HEK293 (cell line): Measurements from ENCODE around the gene ANHX.

ENCODE experiments used
- CTCF ChIA-PET: fragments of 350-600 bp; formaldehyde crosslinking; extraction: SDS; loops from one replicate; lab custom pipeline; 2021; ENCODE audit warnings: antibody characterized with exemption; lab: Yijun Ruan, JAX
- POLR2A ChIA-PET: fragments of 300-600 bp; formaldehyde crosslinking; extraction: SDS; loops from one replicate; lab custom pipeline; 2020; ENCODE audit warnings: antibody characterized with exemption, inconsistent platforms; lab: Yijun Ruan, JAX
- H3K27ac ChIP-seq: fragments of 200-500 bp; sonication (Bioruptor generic); 2 replicates; pipeline ENCODE4 v1.5.1; 2014; ENCODE audit warnings: low read depth, low read length, control low read depth, inconsistent platforms; ENCODE audit errors: extremely low read depth
- H3K36me3 ChIP-seq, 2 experiments: fragments of 200-500 bp in 1 of 2; sonication (Bioruptor generic) in 1 of 2; 1 replicate in 1 of 2; 2 replicates in 1 of 2; pipeline ENCODE4 v1.5.1; 2014 to 2017; ENCODE audit warnings: inconsistent platforms in 2 of 2, low read length in 2 of 2; ENCODE audit not compliant: control insufficient read depth in 2 of 2, insufficient read depth in 1 of 2
- H3K4me1 ChIP-seq: fragments of 200-500 bp; sonication (Bioruptor generic); 2 replicates; pipeline ENCODE4 v1.5.1; 2014; ENCODE audit warnings: mild to moderate bottlenecking, low read length, inconsistent platforms; ENCODE audit not compliant: control insufficient read depth, insufficient read depth
- H3K4me3 ChIP-seq: 2 replicates; pipeline ENCODE4 v1.5.1; 2011; ENCODE audit warnings: low read depth, mild to moderate bottlenecking, control low read depth, low read length, moderate library complexity
- H3K9me3 ChIP-seq: fragments of 200-500 bp; sonication (Bioruptor generic); 2 replicates; pipeline ENCODE4 v1.5.1; 2014; ENCODE audit warnings: low read depth, low read length, inconsistent platforms; ENCODE audit not compliant: control insufficient read depth, insufficient read depth
- BCL11A ChIP-seq: fragments of 450-650 bp; formaldehyde crosslinking; IDR thresholded peaks from 2 replicates; pipeline ENCODE4 v1.5.1; 2016; ENCODE audit warnings: low read depth, missing biosample characterization, missing genetic modification characterization
- CTCF ChIP-seq: fragments of 450-650 bp; formaldehyde crosslinking; IDR thresholded peaks from 2 replicates; pipeline ENCODE4 v1.5.1; 2016; ENCODE audit warnings: missing biosample characterization, missing genetic modification characterization
- ELK4 ChIP-seq: IDR thresholded peaks from 2 replicates; pipeline ENCODE4 v1.6.1; 2011; ENCODE audit warnings: mild to moderate bottlenecking, low read depth, low read length, borderline replicate concordance
- HIC1 ChIP-seq: fragments of 450-650 bp; formaldehyde crosslinking; IDR thresholded peaks from 2 replicates; pipeline ENCODE4 v1.5.1; 2016; ENCODE audit warnings: missing biosample characterization, missing genetic modification characterization
- INSM2 ChIP-seq: fragments of 450-650 bp; formaldehyde crosslinking; IDR thresholded peaks from 2 replicates; pipeline ENCODE4 v1.5.1; 2016; ENCODE audit warnings: missing biosample characterization, missing genetic modification characterization
- KLF8 ChIP-seq: fragments of 450-650 bp; formaldehyde crosslinking; IDR thresholded peaks from 2 replicates; pipeline ENCODE4 v1.5.1; 2016; ENCODE audit warnings: missing biosample characterization, missing genetic modification characterization
- PRDM1 ChIP-seq: fragments of 450-650 bp; formaldehyde crosslinking; IDR thresholded peaks from 2 replicates; pipeline ENCODE4; 2016; ENCODE audit warnings: missing biosample characterization, missing genetic modification characterization
- REPIN1 ChIP-seq: fragments of 450-650 bp; formaldehyde crosslinking; IDR thresholded peaks from 2 replicates; pipeline ENCODE4 v1.5.1; 2017; ENCODE audit warnings: missing biosample characterization, missing genetic modification characterization, low read depth
- SP2 ChIP-seq: fragments of 450-650 bp; formaldehyde crosslinking; IDR thresholded peaks from 2 replicates; pipeline ENCODE4 v1.5.1; 2016; ENCODE audit warnings: missing biosample characterization, missing genetic modification characterization
- SP3 ChIP-seq: fragments of 450-650 bp; formaldehyde crosslinking; IDR thresholded peaks from 2 replicates; pipeline ENCODE4 v1.5.1; 2016; ENCODE audit warnings: missing biosample characterization, missing genetic modification characterization
- YY2 ChIP-seq: fragments of 450-650 bp; formaldehyde crosslinking; IDR thresholded peaks from 2 replicates; pipeline ENCODE4 v1.5.1; 2016; ENCODE audit warnings: missing biosample characterization, missing genetic modification characterization
- ZBTB26 ChIP-seq: fragments of 450-650 bp; formaldehyde crosslinking; optimal IDR thresholded peaks from 2 replicates; pipeline ENCODE3; 2016; ENCODE audit warnings: missing biosample characterization, mild to moderate bottlenecking, missing genetic modification characterization
- ZBTB48 ChIP-seq: fragments of 450-650 bp; formaldehyde crosslinking; IDR thresholded peaks from 2 replicates; pipeline ENCODE4 v1.5.1; 2016; ENCODE audit warnings: missing biosample characterization, missing genetic modification characterization
- ZEB2 ChIP-seq: fragments of 450-650 bp; formaldehyde crosslinking; IDR thresholded peaks from 2 replicates; pipeline ENCODE4 v1.5.1; 2016; ENCODE audit warnings: missing biosample characterization, missing genetic modification characterization
- ZFP37 ChIP-seq: fragments of 450-650 bp; formaldehyde crosslinking; IDR thresholded peaks from 2 replicates; pipeline ENCODE4 v1.5.1; 2016; ENCODE audit warnings: missing biosample characterization, missing genetic modification characterization
- ZFP41 ChIP-seq: fragments of 450-650 bp; formaldehyde crosslinking; IDR thresholded peaks from 2 replicates; pipeline ENCODE4 v1.5.1; 2016; ENCODE audit warnings: missing biosample characterization, missing genetic modification characterization, borderline replicate concordance
- ZNF280D ChIP-seq: fragments of 450-650 bp; formaldehyde crosslinking; IDR thresholded peaks from 2 replicates; pipeline ENCODE4 v1.5.1; 2016; ENCODE audit warnings: missing biosample characterization, missing genetic modification characterization
- ZNF335 ChIP-seq: fragments of 450-650 bp; formaldehyde crosslinking; conservative IDR thresholded peaks from 2 replicates; pipeline ENCODE4 v1.5.1; 2016; ENCODE audit warnings: missing biosample characterization, missing genetic modification characterization
- ZNF501 ChIP-seq: fragments of 450-650 bp; formaldehyde crosslinking; IDR thresholded peaks from 2 replicates; pipeline ENCODE4 v1.5.1; 2016; ENCODE audit warnings: missing biosample characterization, missing genetic modification characterization
- ZNF558 ChIP-seq: fragments of 450-650 bp; formaldehyde crosslinking; IDR thresholded peaks from 2 replicates; pipeline ENCODE4 v1.5.1; 2016; ENCODE audit warnings: missing biosample characterization, missing genetic modification characterization
- ZNF623 ChIP-seq: fragments of 450-650 bp; formaldehyde crosslinking; IDR thresholded peaks from 2 replicates; pipeline ENCODE4 v1.5.1; 2016; ENCODE audit warnings: missing biosample characterization, missing genetic modification characterization
- ZNF660 ChIP-seq: fragments of 450-650 bp; IDR thresholded peaks from 2 replicates; pipeline ENCODE4 v1.5.1; 2018; ENCODE audit warnings: missing biosample characterization, mild to moderate bottlenecking, missing genetic modification characterization
- ZNF777 ChIP-seq: fragments of 450-650 bp; formaldehyde crosslinking; IDR thresholded peaks from 2 replicates; pipeline ENCODE4 v1.5.1; 2017; ENCODE audit warnings: missing biosample characterization, missing genetic modification characterization, borderline replicate concordance
- ZSCAN18 ChIP-seq: fragments of 450-650 bp; formaldehyde crosslinking; IDR thresholded peaks from 2 replicates; pipeline ENCODE4 v1.5.1; 2016; ENCODE audit warnings: missing biosample characterization, missing genetic modification characterization

Gene ANHX

GRCh38 chr12:133181238-133181959, 54.3 kb downstream of the ANHX start, which contains the start of gene ZNF268:
Gene ZNF268 (plus strand): TSS chr12:133181495. CDS start chr12:133181998, 503 bp downstream.
- H3K9me3 ChIP-seq = peaks cover 4% of the 10 kb centered on the region; the same call in 1 of the 2 replicates
- H3K4me1 ChIP-seq = no peaks in the 10 kb centered on the region
- ChIA-PET CTCF (interaction anchor here (0.5 to 1.7 kb wide), 9 partner anchors 9 to 474 kb away, joined by 3 to 8 read pairs (median 3); no protein-coding TSS in a partner anchor), POLR2A (interaction anchor here (0.7 to 1.7 kb wide), 4 partner anchors 51 to 195 kb away, joined by 3 to 12 read pairs (median 5); partner anchors contain the start of genes ZNF10, ZNF26 and ZNF891)
- peaks cover 27 to 41% of the 10 kb centered on the region in 2 experiments for H3K36me3 ChIP-seq
- H3K4me3 ChIP-seq = peak within 1 kb of the TSS; percentile 96
- peak within 1 kb of the TSS; percentile 28; the same call in 1 of the 2 replicates for H3K27ac ChIP-seq
- no peak for TF ChIP-seq ZNF777 (tag by site-specific recombination)
- peak; percentile 83 for TF ChIP-seq SP3 (tag by site-specific recombination)
- TF ChIP-seq KLF8 = peak; percentile 82
- TF ChIP-seq ELK4 = no peak
- peak; percentile 60; the same call in 1 of the 2 replicates for TF ChIP-seq ZNF501 (tag by site-specific recombination)
- peak; percentile 75; the same call in 1 of the 2 replicates for TF ChIP-seq ZNF558 (tag by site-specific recombination)
- peak; percentile 88 for TF ChIP-seq ZNF280D (tag by site-specific recombination)
- TF ChIP-seq PRDM1 (tag by site-specific recombination) = no peak
- no peak for TF ChIP-seq REPIN1 (tag by site-specific recombination)
- no peak for TF ChIP-seq ZFP37 (tag by site-specific recombination)
- peak; percentile 99 for TF ChIP-seq YY2
- TF ChIP-seq ZSCAN18 (tag by site-specific recombination) = 0 out of 2 replicates have a peak, but pooled peaks have one; percentile 57
- TF ChIP-seq ZNF623 (tag by site-specific recombination) = no peak
- peak; percentile 54; the same call in 1 of the 2 replicates for TF ChIP-seq BCL11A (tag by site-specific recombination)
- peak; percentile 58 for TF ChIP-seq SP2
- TF ChIP-seq CTCF (tag by site-specific recombination) = peak; percentile 84
- TF ChIP-seq ZEB2 (tag by site-specific recombination) = peak; percentile 68
- no peak for TF ChIP-seq ZFP41 (tag by site-specific recombination)
- TF ChIP-seq ZBTB48 (tag by site-specific recombination) = 0 out of 2 replicates have a peak, but pooled peaks have one; percentile 9
- peak; percentile 86; the same call in 1 of the 2 replicates for TF ChIP-seq ZNF660 (tag by site-specific recombination)
- 0 out of 2 replicates have a peak, but pooled peaks have one; percentile 19 for TF ChIP-seq INSM2 (tag by site-specific recombination)
- TF ChIP-seq HIC1 (tag by site-specific recombination) = no peak
- peak; percentile 86 for TF ChIP-seq ZNF335 (tag by site-specific recombination)
- TF ChIP-seq ZBTB26 (tag by site-specific recombination) = peak; percentile 45
